Loucy (cell line): ENCODE data around the gene PSMG4.

ENCODE experiments used
- H2AFZ ChIP-seq: fragments of 200-600 bp; sonication (generic); 2 replicates; pipeline ENCODE4 v1.6.0; 2016; ENCODE audit warnings: antibody characterized with exemption, mild to moderate bottlenecking, low read length, moderate library complexity
- H3F3A ChIP-seq: fragments of 200-600 bp; 2 replicates; pipeline ENCODE4 v1.6.0; 2016; ENCODE audit warnings: antibody characterized with exemption, low read depth, mild to moderate bottlenecking
- H3K27me3 ChIP-seq: fragments of 200-600 bp; sonication (generic); 2 replicates; pipeline ENCODE4 v1.6.1; 2014; ENCODE audit warnings: low read length, mild to moderate bottlenecking; ENCODE audit not compliant: insufficient read depth, poor library complexity, severe bottlenecking
- H3K36me3 ChIP-seq: fragments of 200-600 bp; sonication (generic); 2 replicates; pipeline ENCODE4 v1.6.1; 2016; ENCODE audit warnings: low read length; ENCODE audit not compliant: insufficient read depth
- H3K4me1 ChIP-seq: fragments of 200-600 bp; sonication (generic); 2 replicates; pipeline ENCODE4 v1.5.1; 2014; ENCODE audit warnings: low read length, mild to moderate bottlenecking; ENCODE audit not compliant: insufficient read depth, poor library complexity, severe bottlenecking
- H3K4me2 ChIP-seq: fragments of 200-600 bp; sonication (generic); 2 replicates; pipeline ENCODE4 v1.6.0; 2014; ENCODE audit warnings: antibody characterized with exemption, low read length, low read depth, mild to moderate bottlenecking; ENCODE audit not compliant: poor library complexity, severe bottlenecking
- H3K4me3 ChIP-seq: fragments of 200-600 bp; sonication (generic); 2 replicates; pipeline ENCODE4 v1.5.1; 2014; ENCODE audit warnings: low read length, mild to moderate bottlenecking, mixed read lengths; ENCODE audit not compliant: poor library complexity, severe bottlenecking
- H3K79me2 ChIP-seq: fragments of 200-600 bp; sonication (generic); 2 replicates; pipeline ENCODE4 v1.6.1; 2014; ENCODE audit warnings: low read length; ENCODE audit not compliant: insufficient read depth
- H3K9ac ChIP-seq: fragments of 200-600 bp; sonication (generic); 2 replicates; pipeline ENCODE4 v1.6.0; 2014; ENCODE audit warnings: mild to moderate bottlenecking, low read depth, low read length, moderate library complexity; ENCODE audit not compliant: poor library complexity, severe bottlenecking
- H3K9me2 ChIP-seq: fragments of 200-600 bp; sonication (generic); replicated peaks from 2 replicates; pipeline ENCODE4 v1.6.1; 2016; ENCODE audit warnings: low read depth, low read length, mixed read lengths
- H3K9me3 ChIP-seq: fragments of 200-600 bp; sonication (generic); 2 replicates; pipeline ENCODE4 v1.6.1; 2014; ENCODE audit warnings: mild to moderate bottlenecking, antibody characterized with exemption, low read length, low read depth; ENCODE audit not compliant: insufficient read depth
- H4K20me1 ChIP-seq: fragments of 200-600 bp; sonication (generic); 2 replicates; pipeline ENCODE4 v1.6.0; 2014; ENCODE audit warnings: antibody characterized with exemption, low read length, mild to moderate bottlenecking; ENCODE audit not compliant: insufficient read depth, poor library complexity, severe bottlenecking
- CTCF ChIP-seq: fragments of 200-600 bp; sonication (generic); conservative IDR thresholded peaks from 2 replicates; pipeline ENCODE4 v1.5.1; 2014; ENCODE audit warnings: mild to moderate bottlenecking, antibody characterized with exemption, low read length
- EZH2phosphoT487 ChIP-seq: fragments of 200-600 bp; IDR thresholded peaks from 2 replicates; pipeline ENCODE4 v1.6.1; 2018; ENCODE audit warnings: antibody characterized with exemption, mild to moderate bottlenecking, moderate library complexity, borderline replicate concordance

Gene PSMG4

GRCh38 chr6:3297006-3297405 is 38.3 kb downstream of the PSMG4 start:
- Histone ChIP-seq H3K4me3 (no peak overlapping the region), H2AFZ (no peak overlapping the region), H3K9me3 (no peaks in the 10 kb centered on the region), H3K27me3 (no peaks in the 10 kb centered on the region), H3K79me2 (no peaks in the 10 kb centered on the region), H3K4me1 (no peaks in the 10 kb centered on the region), H3K36me3 (no peaks in the 10 kb centered on the region), H4K20me1 (no peaks in the 10 kb centered on the region), H3K4me2 (no peak overlapping the region), H3F3A (no peaks in the 10 kb centered on the region), H3K9me2 (no peaks in the 10 kb centered on the region), H3K9ac (no peak overlapping the region)
- TF ChIP-seq EZH2phosphoT487 (no peak), CTCF (no peak)

- no peak overlapping the region for H3K4me3 ChIP-seq
- no peaks in the 10 kb centered on the region for H3K79me2 ChIP-seq
- no peak overlapping the region for H3K4me2 ChIP-seq
- no peaks in the 10 kb centered on the region for H3K9me3 ChIP-seq
- no peaks in the 10 kb centered on the region for H3K27me3 ChIP-seq
- H3K4me1 ChIP-seq, result no peaks in the 10 kb centered on the region
- H3K9me2 ChIP-seq, result no peaks in the 10 kb centered on the region
- no peak overlapping the region for H3K9ac ChIP-seq
- TF ChIP-seq CTCF (no peak), EZH2phosphoT487 (no peak)
- H4K20me1 ChIP-seq, result no peaks in the 10 kb centered on the region
- H2AFZ ChIP-seq, result no peak overlapping the region
- no peaks in the 10 kb centered on the region for H3F3A ChIP-seq
- H3K36me3 ChIP-seq, result no peaks in the 10 kb centered on the region
Measured at GRCh38 chr6:3297909-3298308, 39.2 kb downstream of the PSMG4 start.

GRCh38 chr6:3299221-3299620 is 40.5 kb downstream of the PSMG4 start:
- Histone ChIP-seq H3K9ac (no peak overlapping the region), H2AFZ (no peak overlapping the region), H3K4me1 (no peaks in the 10 kb centered on the region), H3K4me2 (no peak overlapping the region), H3K9me3 (no peaks in the 10 kb centered on the region), H4K20me1 (no peaks in the 10 kb centered on the region), H3K79me2 (no peaks in the 10 kb centered on the region), H3K9me2 (no peaks in the 10 kb centered on the region), H3K4me3 (no peak overlapping the region), H3K36me3 (no peaks in the 10 kb centered on the region), H3K27me3 (no peaks in the 10 kb centered on the region), H3F3A (no peaks in the 10 kb centered on the region)
- TF ChIP-seq CTCF, result no peak
- TF ChIP-seq EZH2phosphoT487, result no peak
